Activated naive CD4-positive, alpha-beta T cell treated with anti-CD3 and anti-CD28 coated beads, Interleukin-2, amount 50 U/mL, for 16 hours (primary cell): ENCODE results near the gene ZNF143.
"Not testable (repeated sequence)": the region's sequence is repeated elsewhere in the genome, so short reads cannot be mapped to it uniquely, and the experiment has no call there.

ENCODE experiments used
- DNase-seq: peaks from one replicate; pipeline ENCODE4 v3.0.0-alpha.2; 2020

ZNF143 gene

DNA sequence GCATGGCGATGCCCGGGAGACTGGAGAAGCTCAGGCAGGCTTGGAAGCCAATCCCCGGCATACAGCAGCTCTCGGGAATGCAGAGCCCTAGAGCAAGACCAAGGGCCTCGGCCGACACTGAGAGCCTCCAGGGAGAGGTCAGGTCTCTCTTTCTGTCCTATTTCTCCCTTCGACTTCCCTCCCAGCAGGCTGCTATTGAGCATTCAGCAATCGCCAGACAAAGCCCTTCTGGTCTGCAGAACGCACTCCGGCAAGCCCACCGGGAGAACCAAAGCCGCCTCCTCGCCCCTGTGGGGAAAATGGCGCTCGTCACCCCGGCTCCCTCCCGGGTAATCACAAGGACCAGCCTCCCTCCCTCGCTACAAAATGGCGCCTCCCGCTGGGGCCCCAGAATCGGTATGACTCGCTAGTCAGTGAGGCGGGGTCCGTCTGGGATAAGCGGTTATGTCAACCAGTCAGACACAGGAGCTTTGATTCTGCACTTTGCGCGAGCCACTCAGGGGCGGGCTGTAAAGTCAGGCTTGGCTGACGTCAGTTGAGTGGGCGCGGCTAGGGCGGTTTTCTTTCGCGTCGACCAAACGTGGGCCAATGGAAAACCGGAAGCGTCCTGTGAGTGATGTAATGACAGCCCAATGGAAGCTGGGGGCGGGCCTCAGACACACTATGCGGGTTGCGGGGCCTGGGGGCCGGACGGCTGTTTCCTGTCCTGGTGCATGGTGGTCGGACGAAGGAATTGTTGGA is at the start of gene ZNF143:
TSS of gene ZNF143 (plus strand) at position 691 of the 741 bp plus-strand sequence. CDS start 10,297 bp downstream, outside the sequence.
- DNase-seq, result peak; percentile 100

DNA sequence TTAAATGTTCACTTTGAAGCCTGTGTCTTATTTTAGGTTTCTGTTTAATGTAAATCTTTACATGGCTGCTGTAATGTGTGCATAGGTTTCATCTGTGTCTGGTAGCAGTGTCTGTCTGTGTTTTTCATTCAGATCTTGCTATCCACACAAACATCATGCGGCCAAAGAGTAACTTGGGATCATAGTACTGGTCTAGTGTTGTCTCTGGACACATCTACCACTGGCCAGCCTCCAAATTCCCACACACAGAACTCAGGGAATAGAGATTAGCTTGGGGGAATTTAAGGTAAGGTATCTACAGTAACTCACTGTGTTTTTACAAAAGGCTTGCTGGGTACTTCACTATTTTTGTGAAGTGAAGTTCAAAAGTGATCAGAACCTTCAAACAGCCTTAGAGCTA is 32.1 kb upstream of the ZNF143 start:
- no peak for DNase-seq

DNA sequence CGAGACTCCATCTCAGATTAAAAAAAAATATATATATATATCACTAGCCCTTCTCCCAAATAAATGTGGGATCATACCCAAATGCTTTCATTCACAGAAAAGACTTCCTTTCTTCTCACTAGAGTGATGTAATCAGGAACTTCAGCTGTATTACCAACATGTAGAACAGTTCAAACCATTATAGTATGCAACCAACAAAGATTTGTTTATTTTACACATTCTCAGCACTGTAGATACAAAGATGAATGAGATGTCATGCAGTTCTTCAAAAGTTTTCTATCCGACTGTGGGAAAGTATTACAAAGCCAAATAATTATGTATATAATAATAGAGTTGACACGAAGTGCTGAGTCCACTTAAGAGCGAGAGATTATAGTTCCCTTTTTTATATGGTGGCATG is 22.2 kb upstream of the ZNF143 start:
- DNase-seq, result no peak

DNA sequence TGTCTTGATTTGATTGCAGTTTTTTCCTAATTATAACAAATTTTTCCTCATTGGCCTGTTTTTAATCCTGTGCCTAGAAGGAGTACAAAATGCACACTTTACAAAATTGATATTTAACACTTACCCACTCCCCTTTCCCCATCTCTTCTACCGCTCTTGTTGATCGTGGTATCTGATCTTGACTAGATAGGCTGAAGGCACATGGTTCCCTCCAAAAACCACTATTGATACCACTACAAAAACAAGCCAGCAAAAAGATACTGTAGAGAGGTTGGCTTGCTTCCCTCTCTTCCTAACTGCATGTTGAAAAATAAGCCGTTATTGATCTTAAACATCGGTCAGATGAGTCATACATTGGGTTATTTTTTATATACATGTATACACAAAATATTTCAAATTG is 14.6 kb upstream of the ZNF143 start:
- no peak for DNase-seq

DNA sequence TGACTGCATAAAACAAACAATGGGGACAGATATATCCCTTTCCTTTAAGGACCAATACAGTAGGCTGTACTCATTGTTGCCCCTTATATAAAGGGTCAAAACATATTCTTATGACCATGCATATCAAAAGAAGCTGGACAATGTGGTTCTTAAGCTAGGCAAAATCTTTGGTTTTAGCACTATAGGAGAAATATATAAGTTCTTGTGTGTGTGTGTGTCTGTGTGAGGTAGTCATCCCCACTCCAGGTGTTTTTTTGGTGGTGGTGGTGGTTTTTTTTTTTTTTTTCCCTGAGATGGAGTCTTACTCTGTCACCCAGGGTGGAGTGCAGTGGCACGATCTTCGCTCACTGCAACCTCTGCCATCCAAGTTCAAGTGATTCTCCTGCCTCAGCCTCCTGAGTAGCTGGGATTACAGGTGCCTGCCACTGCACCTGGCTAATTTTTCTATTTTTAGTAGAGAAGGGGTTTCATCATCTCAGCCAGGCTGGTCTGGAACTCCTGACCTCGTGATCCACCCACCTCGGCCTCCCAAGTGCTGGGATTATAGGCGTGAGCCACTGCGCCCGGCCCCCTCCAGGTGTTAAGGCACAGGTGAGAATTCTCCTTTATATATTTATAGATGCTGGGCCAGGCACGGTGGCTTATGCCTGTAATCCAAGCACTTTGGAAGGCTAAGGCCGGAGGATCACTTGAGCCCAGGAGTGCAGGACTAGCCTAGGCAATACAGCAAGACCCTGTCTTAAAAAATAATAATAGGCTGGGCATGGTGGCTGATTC is 12.0 kb upstream of the ZNF143 start:
- DNase-seq, result no peak

DNA sequence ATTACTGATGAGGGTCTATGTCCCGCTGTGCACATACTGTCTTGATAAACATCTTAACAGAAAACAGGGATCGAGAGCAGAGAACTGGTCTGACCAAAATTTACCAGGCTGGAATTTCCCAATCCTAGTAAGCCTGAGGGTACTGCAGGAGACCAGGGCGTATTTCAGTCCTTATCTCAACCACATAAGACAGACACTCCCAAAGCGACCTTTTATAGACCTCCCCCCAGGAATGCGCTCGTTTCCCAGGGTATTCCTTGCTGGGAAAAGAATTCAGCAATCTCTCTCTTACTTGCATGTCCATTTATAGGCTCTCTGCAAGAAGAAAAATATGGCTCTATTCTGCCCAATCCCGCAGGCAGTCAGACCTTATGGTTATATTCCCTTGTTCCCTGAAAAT is 8.8 kb upstream of the ZNF143 start:
- DNase-seq, result not testable (repeated sequence)

DNA sequence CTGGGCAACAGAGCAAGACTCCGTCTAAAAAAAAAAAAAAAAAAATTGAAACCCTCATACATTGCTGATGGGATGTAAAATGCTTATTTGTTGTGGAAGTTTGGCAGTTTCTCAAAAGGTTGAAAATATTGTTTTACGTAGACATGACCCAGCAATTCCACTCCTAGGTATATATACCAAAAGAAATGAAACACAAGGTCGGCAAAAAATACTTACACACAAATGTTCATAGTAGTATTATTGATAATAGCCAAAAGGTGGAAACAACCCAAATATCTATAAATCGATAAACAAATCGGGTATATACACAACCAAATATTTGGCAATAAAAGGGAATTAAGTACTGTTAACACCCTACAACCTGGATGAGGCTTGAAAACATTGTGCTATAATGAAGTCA is 5.1 kb upstream of the ZNF143 start:
- DNase-seq, result no peak

DNA sequence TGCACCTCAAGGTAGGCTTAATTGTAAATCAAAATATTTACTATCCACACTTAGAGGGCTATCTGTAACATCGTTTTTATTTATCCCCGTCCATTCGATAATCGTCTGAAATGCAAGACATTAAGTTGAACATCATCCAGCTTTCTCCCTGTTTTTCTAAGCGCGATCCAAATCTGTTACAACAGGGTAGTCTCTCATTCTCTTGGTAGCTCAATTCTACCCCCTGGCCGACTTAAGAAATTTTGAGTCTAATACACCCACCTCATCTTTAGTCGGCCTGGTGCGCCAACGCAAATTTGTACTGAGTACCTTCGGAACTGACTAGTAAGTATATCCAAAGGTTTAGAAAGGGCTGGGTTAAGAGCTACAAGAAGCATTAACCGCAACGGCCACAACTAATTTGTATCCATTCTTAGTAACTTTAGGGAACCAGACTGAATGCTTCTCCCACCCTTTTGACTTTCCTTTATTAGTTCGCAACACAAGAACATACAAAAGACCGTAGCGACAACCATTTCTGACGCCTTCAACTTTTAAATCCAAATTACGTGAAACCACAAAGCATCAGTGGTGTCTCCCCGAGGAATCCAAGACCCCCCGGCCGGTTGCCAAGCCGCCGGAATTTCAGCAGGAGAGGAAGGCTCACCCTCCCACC is 1.0 kb upstream of the ZNF143 start:
- DNase-seq, result peak; percentile 39

DNA sequence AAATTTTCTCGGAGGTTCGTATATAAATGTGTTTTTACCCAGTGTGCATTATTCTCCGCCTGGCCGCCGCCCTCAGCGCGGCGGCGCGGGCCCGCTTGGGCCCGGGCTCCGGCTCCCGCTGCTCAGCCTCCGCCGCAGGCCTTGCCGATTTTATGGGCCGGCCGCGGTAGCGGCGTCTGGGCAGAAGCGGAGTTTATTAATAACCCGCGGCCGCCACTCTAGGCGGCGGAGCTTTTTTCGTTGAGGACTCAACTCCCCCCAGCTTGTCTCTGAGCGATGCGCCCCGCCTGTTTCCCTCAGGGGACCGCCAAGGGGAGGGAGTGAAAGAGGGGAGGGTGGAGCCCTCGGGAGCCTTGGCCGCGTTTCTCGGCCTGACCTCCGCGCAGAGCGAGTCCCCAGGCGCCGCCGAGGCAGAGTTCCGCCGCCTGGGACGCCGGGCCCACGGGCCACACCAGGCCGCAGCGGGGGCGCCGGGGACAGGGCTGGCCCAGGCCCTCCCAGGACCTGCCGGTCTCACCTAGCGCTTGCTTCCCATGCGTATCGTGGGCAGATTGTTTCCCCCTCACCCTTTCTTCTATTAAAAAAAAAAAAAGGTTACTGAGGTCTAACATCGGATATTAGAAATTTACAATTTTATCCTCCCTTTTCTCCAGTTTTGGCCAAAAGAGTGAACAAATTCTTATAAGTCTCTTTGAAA is 399 bp downstream of the ZNF143 start:
- peak; percentile 77 for DNase-seq

DNA sequence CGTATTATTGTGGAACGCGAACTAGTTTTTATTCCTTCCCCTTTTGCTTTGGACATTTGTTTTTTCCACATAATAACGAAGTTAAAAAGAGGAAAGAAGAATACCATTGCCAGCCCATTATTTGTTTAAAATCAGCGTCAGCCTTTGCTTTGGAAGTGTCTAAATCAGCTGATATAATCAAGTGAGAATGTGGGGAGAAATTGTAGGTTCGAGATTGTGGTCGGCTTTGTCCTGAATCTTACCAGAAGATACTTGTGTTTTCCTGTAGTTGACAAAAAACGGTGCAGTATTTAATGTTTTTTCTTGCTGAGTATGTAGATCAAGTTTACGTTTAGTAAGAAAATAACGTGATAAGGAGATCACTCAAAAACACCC is 935 bp downstream of the ZNF143 start:
- DNase-seq, result no peak

DNA sequence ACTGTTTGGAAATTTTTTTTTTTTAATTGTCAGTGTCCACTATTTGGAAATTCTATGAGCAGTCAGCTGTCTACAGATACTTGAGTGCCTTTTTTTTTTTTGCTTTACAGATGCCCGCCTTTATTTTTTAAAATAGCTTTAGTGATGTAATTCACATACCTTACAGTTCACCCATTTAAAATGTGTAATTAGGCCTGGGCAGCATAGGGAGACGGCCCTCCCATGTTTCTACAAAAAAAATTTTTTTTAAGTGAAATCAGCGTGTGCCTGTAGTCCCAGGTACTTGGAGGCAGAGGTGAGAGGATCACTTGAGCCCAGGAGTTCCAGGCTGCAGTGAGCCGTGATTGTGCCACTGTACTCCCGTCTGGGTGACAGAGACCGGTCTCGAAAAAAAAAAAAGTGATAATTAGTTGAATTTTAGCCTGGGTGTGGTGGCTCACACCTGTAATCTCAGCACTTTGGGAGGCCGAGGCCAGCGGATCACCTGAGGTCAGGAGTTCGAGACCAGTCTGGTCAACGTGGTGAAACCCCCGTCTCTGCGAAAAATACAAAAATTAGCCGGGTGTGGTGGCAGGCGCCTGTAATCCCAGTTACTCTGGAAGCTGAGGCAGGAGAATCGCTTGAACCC is 1.5 kb downstream of the ZNF143 start:
- DNase-seq, result no peak

DNA sequence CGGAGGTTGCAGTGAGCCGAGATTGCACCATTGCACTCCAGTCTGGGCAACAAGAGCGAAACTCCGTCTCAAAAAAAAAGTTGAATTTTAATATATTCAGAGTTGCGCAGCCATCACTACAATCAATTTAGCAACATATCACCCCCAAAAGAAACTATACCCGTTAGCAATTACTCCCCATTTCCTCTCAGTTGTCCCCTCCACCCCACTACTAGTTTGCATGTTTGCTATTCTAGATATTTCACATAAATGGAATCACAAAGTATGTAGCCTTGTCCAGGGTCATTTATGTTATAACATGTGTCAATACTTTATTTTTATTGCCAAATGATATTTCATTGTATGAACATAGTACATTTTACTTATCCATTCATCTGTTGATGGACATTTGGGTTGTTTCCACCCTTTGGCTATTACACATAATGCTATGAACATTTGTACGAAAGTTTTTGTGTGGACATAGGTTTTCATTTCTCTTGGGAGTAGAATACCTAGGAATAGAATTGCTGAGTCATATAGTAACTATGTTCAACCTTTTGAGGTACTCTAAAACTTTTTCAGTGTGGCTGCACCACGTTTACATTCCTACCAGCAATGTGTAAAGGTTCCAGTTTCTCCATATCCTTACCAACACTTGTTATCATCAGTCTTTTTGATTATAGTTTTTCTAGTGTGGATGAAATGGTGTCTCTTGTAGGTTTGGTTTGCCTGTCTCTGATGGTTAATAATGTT is 2.2 kb downstream of the ZNF143 start:
- DNase-seq, result no peak

DNA sequence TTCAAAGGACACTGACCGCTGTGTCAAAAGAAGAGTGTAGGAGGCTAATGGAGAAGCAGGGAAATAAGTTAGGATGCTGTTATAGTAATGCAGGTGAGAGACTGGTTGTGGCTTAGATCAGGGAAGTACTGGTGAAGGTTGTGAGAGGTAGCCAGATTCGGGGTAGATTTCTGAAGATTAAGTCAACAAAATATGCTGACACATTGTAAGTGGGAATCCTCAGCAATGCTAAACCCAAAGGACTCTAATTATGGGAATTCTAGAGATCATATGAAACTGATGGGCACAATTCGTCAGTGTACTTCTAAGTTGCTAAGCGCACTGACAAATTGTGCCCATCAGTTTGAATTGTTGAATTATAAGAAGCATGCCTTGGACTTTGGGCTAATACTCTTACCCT is 10.0 kb downstream of the ZNF143 start:
- no peak for DNase-seq

DNA sequence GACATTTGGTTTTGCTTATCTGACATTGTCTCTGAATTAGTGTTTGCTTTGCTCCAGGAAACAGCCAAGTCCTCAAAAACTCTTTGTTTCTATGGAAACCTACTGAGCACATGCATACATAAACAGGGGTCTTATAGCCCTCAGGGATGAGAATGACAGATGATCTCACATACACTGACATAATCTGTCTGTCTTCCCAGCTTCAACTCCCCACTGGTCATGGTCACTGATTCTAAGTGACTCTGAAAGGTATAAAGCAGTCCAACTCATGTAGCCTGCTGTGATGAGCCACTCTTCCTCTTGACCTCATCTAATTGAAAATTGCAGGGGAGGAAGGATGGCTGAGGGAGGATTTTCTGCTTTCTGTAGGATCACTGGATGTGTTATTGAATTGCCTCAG is 12.6 kb downstream of the ZNF143 start:
- DNase-seq, result no peak

DNA sequence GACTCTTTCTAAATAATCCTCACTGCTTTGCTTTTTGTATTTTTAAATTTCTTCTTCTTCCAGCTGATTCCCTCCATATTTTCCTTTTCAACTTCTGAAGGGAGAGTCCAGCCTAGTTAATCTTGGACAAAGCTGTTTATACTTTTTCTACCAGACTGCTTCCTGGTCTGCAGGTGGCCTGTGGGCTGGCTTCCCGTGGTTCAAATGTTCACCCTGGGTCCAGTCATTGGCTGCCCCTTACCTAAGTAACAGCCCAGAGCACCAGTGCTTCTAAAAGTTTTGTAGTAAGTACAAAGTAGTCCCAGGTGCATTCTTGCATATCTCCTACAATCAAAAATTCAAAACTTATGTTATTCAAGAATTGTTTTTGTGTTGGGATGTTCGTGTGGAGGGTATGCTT is 19.1 kb downstream of the ZNF143 start:
- DNase-seq, result no peak

DNA sequence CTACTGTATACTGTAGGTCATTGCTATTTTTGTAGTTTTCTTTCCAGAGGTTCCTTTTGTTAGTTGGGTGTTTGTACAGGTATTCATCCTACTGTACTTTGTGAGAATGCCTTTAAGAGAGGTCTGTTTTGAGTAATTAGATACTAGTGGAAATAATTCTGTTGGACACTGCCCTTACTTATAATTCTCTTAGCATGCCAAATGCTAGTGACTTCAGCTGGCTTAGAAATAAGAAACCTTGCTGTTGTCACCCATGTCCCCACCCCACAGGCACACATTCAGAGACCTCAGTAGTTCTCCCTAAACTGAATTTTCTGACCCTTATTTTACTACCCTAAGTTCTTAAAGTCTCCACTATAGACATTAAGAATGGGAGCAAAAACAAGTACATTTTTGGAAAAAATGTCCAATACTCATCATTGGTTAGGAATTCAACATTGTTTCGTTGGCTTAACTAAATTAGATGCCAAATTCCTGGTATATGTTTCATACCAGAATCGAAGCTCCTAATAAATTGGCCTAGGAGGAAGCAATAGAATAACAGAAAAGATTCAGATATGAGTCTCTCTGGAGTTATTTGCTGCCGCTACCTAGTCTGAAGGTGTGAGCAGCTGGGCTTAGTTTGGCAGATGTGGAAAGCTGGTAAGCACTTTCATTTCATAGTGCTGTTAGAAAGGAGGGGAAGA is 28.4 kb downstream of the ZNF143 start:
- no peak for DNase-seq

DNA sequence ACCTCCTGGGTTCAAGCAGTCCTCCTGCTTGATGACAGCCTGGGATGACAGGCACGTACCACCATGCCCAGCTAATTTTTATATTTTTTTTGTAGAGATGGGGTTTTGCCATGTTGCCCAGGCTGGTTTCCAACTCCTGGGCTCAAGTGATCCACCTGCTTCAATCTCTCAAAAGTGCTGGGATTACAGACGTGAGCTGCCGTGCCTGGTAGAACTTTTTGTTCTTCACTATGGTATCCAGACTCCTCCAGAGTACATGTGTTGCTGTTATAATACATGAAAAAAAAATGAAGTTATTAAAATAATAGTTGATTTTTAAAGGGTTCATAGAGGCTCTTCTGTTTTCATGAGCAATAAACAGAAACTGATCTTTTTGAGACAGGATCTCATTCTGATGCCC is 29.6 kb downstream of the ZNF143 start:
- DNase-seq, result no peak

DNA sequence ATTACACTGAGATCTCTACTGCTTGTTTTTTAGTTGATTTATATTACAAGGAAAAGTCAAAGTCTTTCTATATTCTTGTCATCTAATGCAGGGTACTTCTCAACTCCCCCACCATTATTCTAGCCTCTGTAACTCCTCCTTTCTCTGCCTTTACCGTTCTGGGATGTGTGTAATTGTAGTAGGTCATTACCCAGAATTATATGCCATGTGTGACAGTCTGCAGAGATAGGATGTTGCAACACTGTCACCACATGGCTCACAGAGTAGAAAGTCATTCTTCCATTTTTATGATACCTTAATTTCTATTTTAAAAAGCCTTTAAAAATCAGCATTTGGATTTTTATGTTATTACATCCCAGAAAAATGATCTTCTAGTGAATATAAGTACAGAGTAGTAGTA is 32.7 kb downstream of the ZNF143 start:
- no peak for DNase-seq

DNA sequence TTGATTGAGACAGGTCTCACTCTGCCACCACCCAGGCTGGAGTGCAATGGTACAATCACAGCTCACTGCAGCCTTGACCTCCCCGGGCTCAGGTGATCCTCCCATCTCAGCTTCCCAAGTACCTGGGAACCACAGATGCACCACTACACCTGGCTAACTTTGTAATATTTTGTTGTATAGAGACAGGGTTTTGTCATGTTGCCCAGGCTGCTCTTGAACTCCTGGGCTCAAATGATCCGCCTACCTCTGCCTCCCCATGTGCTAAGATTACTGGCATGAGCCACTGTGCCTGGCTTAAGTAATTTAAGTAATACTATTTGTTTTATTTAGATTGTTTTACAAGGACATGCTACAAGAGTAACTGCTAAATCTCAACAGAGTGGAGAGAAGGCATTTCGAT is 33.5 kb downstream of the ZNF143 start:
- no peak for DNase-seq

DNA sequence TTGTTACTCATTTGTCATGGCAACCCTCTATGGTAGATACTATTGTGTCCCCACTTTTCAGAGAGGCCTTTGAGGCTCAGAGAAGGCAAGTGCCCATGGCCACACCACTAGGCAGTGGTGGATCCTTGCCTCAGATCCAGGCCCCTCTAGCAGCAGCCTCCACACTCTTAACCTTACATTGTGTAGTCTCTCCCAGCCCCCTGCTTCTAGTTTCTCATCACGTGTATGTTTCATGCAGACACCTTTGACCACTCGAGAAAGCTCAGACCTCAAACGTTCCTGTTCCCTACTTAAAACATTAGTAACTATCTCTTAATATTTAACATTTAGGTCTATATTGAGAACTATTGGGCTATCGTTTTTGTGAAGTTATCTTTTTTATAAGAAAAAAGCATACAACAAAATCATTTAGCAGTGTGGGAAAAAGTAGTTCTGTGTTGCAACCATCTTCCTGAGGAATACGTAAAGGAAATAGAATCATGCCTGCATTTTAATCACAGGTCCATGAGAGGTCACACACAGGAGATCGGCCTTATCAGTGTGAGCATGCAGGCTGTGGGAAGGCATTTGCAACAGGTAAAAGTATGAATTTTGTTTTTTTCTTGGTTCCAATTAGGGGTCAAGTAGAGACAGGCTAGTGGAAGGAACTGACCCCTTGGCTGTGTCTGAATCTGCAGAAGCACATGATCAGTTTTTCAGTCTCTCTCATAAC is 35.1 kb downstream of the ZNF143 start:
- no peak for DNase-seq
